Lower leg skin (tissue), 4 donors: Measurements from ENCODE around the gene TDRD9. TPM values are rescaled to one million over a fixed set of nuclear protein-coding genes. Genes with fewer than 3 reads are reported as not detected.

Experiments used
- DNase-seq, 2 donors: peaks; one replicate each; pipeline ENCODE4 v3.0.0-alpha.2; 2019; ENCODE audit warnings: low spot score in 2 of 2
- H3K4me3 ChIP-seq: fragments of 200-600 bp; sonication (generic); 2 replicates; pipeline ENCODE4 v1.5.1; 2017; ENCODE audit warnings: mild to moderate bottlenecking, low read depth; ENCODE audit not compliant: poor library complexity, severe bottlenecking
- POLR2A ChIP-seq, 2 donors: fragments of 450-650 bp; IDR thresholded peaks; one replicate each; pipeline ENCODE4 v1.6.1; 2016 to 2017; ENCODE audit warnings: antibody characterized with exemption in 2 of 2, mild to moderate bottlenecking in 1 of 2, moderate library complexity in 1 of 2
- WGBS, 2 donors: methylation state at CpG; one replicate each; pipeline ENCODE4 v1.1.5; 2018; 5-methylcytosine and 5-hydroxymethylcytosine counted together
- intact Hi-C: fragments of 100-400 bp; cut with DNase I; formaldehyde crosslinking; loops from one replicate; pipeline ENCODE4 v1.15.0; 2023; ENCODE audit warnings: low total_unique reads
- total RNA-seq, 4 donors: library from RNA; depleted of rRNA; stranded (reverse); fragments of >200 nt; gene quantifications; one replicate each; pipeline ENCODE4 v1.1.0, GENCODE V29; 2016
- TF ChIP-seq, protein P1 (sequence below), 3 donors: fragments of 450-650 bp; IDR thresholded peaks; one replicate each; pipeline ENCODE4 v1.5.1; 2016; ENCODE audit warnings: antibody characterized with exemption in 3 of 3, mild to moderate bottlenecking in 3 of 3, moderate library complexity in 2 of 3

Gene TDRD9
- total RNA-seq, 4 donors from 2014 or later: 0.15 to 0.49 (median 0.16) TPM

DNA sequence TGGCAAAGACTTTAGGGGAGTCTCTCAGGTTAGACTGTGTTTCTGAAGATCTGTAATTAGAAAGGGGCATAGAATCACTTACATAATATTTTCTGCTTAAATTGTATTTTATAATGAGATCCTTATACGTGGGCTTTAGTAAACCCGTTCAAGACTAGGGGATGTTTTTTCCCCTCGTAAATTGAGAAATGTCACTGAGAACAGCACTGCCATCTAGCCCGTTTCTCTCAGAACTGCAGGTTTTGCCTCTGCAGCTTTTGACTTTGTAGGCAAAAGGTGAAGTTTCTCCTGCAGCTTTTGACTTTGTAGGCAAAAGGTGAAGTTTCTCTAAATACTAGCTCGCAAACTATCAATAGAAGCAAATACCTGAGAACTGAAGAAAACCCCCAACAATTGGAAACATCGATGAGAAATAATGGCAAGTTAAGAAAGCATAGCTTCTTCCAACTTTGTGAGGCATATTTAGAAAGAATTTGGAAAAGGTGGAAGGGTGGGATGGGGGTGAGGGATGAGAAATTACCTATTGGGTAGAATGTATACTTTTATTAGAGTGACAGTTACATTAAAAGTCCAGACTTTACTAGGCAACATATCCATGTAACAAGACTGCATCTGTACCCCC, 147.4 kb downstream of the TDRD9 start:
- no peak for DNase-seq
- intact Hi-C loops: loop anchor here (5.0 kb wide), 1 partner anchor 57 kb away; no protein-coding TSS in a partner anchor
- no peak overlapping the region for H3K4me3 ChIP-seq
- TF ChIP-seq, protein P1, sequence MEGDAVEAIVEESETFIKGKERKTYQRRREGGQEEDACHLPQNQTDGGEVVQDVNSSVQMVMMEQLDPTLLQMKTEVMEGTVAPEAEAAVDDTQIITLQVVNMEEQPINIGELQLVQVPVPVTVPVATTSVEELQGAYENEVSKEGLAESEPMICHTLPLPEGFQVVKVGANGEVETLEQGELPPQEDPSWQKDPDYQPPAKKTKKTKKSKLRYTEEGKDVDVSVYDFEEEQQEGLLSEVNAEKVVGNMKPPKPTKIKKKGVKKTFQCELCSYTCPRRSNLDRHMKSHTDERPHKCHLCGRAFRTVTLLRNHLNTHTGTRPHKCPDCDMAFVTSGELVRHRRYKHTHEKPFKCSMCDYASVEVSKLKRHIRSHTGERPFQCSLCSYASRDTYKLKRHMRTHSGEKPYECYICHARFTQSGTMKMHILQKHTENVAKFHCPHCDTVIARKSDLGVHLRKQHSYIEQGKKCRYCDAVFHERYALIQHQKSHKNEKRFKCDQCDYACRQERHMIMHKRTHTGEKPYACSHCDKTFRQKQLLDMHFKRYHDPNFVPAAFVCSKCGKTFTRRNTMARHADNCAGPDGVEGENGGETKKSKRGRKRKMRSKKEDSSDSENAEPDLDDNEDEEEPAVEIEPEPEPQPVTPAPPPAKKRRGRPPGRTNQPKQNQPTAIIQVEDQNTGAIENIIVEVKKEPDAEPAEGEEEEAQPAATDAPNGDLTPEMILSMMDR (IDR thresholded peaks at IDR 0.05): no peak
- no peak for TF ChIP-seq POLR2A (IDR thresholded peaks at IDR 0.05)
- 33% methylated on average over 6 of the region's 6 CpGs for WGBS, 2 donors

DNA sequence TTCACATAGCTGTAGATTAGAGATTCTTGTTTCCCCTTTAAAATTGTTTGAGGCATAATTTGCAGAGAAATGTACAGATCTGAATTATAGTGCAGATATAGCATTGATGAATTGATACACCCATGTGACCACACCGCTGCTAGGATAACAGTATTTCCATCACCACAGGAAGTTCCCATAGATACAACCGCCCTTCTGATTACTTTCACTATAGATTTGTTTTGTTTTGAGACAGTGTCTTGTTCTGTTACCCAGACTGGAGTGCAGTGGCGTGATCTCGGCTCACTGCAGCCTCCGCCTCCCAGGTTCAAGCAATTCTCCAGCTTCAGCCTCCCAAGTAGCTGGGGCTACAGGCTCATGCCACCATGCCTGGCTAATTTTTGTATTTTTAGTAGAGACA, 148.5 kb downstream of the TDRD9 start:
- 65 to 76% methylated on average over 5 of the region's 5 CpGs for WGBS, 2 donors
- intact Hi-C loops: loop anchor here (5.0 kb wide), 1 partner anchor 56 kb away; no protein-coding TSS in a partner anchor
- TF ChIP-seq, protein P1 (IDR thresholded peaks at IDR 0.05): no peak
- TF ChIP-seq POLR2A (IDR thresholded peaks at IDR 0.05): no peak
- no peak overlapping the region for H3K4me3 ChIP-seq
- no peak for DNase-seq

DNA sequence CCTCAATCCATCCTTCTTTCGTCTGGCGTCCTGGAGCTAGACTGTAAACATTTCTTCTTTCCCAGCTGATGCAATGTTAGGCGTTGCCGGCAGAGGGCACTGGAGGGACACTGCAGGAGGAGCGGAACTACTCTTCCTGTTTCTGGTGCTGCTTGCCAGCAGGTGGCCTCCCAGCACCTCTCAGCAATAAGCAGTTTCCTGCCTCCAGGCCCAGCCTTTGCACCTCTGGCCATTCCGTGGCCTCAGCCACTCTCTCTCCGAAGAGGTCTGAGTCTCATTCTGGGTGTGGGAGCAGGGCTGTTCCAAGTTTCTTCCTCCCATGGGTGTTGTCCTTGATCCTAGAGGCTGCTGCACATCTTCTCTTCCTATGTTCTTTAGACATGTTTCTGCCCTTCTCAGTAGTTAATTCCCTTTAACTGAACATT, 149.8 kb downstream of the TDRD9 start:
- intact Hi-C loops: loop anchor here (5.0 kb wide), 1 partner anchor 54 kb away; no protein-coding TSS in a partner anchor
- H3K4me3 ChIP-seq: no peak overlapping the region
- TF ChIP-seq, protein P1 (IDR thresholded peaks at IDR 0.05): peak in 2 of 3 donors; percentile 90 to 96
- no peak for TF ChIP-seq POLR2A (IDR thresholded peaks at IDR 0.05)
- WGBS, 2 donors: 0 to 2% methylated on average over 7 of the region's 7 CpGs
- peak; percentile 83 to 97 for DNase-seq

DNA sequence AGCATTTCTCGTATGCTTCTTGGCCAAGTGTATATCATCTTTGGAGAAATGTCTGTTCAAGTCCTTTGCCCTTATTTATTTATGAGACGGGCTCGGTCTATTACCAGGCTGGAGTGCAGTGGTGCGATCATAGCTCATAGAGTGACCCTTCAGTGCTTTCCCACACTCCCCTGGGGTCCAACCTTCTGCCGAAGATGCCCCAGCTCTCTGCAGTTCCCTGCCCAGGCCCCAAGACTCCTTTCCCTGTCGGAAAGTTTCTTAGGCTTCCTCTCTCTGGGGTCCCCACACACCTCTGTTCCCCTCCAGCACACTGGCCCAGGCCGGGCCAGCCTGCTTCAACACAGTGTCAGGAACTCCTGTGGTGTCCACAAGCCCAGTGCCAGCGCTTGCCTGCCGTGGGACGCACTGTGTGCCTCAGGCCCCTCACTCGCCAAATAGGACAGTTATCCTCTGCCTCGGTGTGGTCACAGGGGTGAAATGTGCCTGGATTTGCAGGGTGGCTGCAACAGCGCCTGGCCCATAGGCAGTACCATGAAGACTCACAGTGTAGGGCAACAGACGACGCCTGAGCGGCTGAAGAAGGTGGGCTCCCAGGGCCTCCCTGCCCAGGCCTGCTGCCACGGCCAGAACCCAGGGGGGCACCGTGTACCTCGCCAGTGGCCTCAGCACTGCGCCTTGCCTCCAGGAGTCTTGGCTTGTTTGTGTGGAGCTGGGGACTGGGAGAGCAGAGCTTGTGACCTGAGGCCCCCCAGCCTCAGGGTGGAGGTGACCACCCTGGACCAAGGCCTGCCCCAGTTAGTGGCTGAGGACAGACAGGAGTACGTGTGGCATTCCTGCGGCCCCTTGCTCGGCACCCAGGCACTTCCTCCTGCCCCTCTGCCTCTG, 152.4 kb downstream of the TDRD9 start:
- intact Hi-C loops: loop anchor here (10.0 kb wide), 1 partner anchor 564 kb away; no protein-coding TSS in a partner anchor
- H3K4me3 ChIP-seq: no peak overlapping the region
- TF ChIP-seq POLR2A (IDR thresholded peaks at IDR 0.05): no peak
- TF ChIP-seq, protein P1 (IDR thresholded peaks at IDR 0.05): no peak
- whole genome bisulfite sequencing, 2 donors: 91 to 92% methylated on average over 20 to 23 of the region's 23 CpGs
- DNase-seq: no peak

DNA sequence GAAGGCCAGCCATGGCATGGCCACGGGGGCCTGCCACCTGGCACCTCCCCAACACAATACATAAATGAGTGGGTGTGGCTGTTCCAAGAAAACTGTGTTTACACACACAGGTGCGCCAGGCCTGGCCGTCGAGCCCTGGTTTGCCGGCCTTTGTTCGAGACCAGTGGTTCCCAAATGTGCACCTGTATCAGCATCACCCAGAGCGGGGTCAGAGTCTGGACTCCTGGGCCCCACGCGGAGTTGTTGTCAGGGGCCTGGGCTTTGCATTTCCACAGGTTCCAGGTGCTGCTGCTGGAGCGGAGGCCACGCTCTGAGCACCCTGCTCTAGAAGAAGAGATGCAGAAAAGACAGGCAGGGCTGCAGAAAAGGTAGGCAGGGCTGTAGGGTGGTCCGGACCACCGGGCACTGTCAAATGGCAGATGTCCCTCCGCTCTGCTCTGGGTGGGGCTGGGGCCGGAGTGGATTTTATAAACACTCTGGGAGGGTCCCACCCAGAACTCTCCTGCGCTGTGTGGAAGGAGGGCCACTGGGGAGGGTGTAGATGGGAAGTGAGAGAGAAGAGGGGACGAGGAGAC, 153.1 kb downstream of the TDRD9 start:
- intact Hi-C loops: loop anchor here (10.0 kb wide), 1 partner anchor 563 kb away; no protein-coding TSS in a partner anchor
- no peak overlapping the region for H3K4me3 ChIP-seq
- 82 to 88% methylated on average over 17 of the region's 17 CpGs for WGBS, 2 donors
- no peak for TF ChIP-seq POLR2A (IDR thresholded peaks at IDR 0.05)
- TF ChIP-seq, protein P1 (IDR thresholded peaks at IDR 0.05): no peak
- DNase-seq: no peak
